HCT116 (cell line): ENCODE results near the gene GPR84. TPM values are rescaled to one million over a fixed set of nuclear protein-coding genes. Genes with fewer than 3 reads are reported as not detected.

ENCODE experiments used
- ATAC-seq: fragments of 200-7000 bp; cut with Tn5 transposase; 2 replicates; pipeline ENCODE4 v1.9.1; 2020; ENCODE audit warnings: mild to moderate bottlenecking, moderate library complexity
- BruUV-seq: library from RNA; stranded (reverse); fragments of 400-500 nt; replicated peaks from 2 replicates; lab custom pipeline; 2021; lab: Mats Ljungman, UMichigan
- CTCF ChIA-PET: fragments of 300-600 bp; sonication (Branson Sonifier 250); formaldehyde crosslinking; loops from one replicate; lab custom pipeline; 2021; ENCODE audit warnings: antibody characterized with exemption; lab: Charles Lee
- POLR2A ChIA-PET: fragments of 300-600, 350-600 bp; sonication (Branson Sonifier 250); formaldehyde crosslinking; loops from one replicate; lab custom pipeline; 2021; ENCODE audit warnings: antibody characterized with exemption; lab: Charles Lee
- RAD21 ChIA-PET, 2 experiments: fragments of 300-600 bp; sonication (Branson Sonifier 250); formaldehyde crosslinking; loops; one replicate each; lab custom pipeline; 2023; ENCODE audit warnings: low total read pairs in 2 of 2; ENCODE audit not compliant: uncharacterized antibody in 2 of 2, unreplicated experiment in 2 of 2, low non-redundant PET in 1 of 2; lab: Charles Lee
- DNase-seq: peaks from one replicate; pipeline ENCODE4 v3.0.0-alpha.2; 2010; ENCODE audit warnings: low read depth, low spot score
- H2AFZ ChIP-seq: fragments of 200-600 bp; shearing (Covaris generic), sonication (generic); 2 replicates; pipeline ENCODE4 v1.6.1; 2017; ENCODE audit warnings: low read depth, mixed run types, mixed read lengths, antibody characterized with exemption, low read length; ENCODE audit not compliant: poor library complexity, severe bottlenecking
- H3K27ac ChIP-seq: 2 replicates; pipeline ENCODE4 v1.5.1; 2012; ENCODE audit warnings: low read depth, low read length
- H3K27me3 ChIP-seq: fragments of 200-600 bp; sonication (generic); 2 replicates; pipeline ENCODE4 v1.6.1; 2016; ENCODE audit warnings: mixed run types, low read length, mixed read lengths; ENCODE audit not compliant: insufficient read depth
- H3K36me3 ChIP-seq, 2 experiments: fragments of 200-500 bp in 1 of 2; fragments of 200-600 bp in 1 of 2; sonication (Bioruptor generic) in 1 of 2; sonication (generic) in 1 of 2; 2 replicates each; pipeline versions ENCODE4 v1.5.1 to v1.6.1; 2014 to 2016; ENCODE audit warnings: low read length in 2 of 2, inconsistent platforms in 1 of 2, mixed read lengths in 1 of 2, mixed run types in 1 of 2; ENCODE audit not compliant: insufficient read depth in 2 of 2, control insufficient read depth in 1 of 2
- H3K4me1 ChIP-seq, 2 experiments: fragments of 200-600 bp in 1 of 2; sonication (generic) in 1 of 2; 2 replicates each; pipeline versions ENCODE4 v1.5.1 to v1.6.1; 2012 to 2017; ENCODE audit warnings: low read length in 2 of 2, inconsistent platforms in 1 of 2, mild to moderate bottlenecking in 1 of 2, mixed read lengths in 1 of 2, mixed run types in 1 of 2, moderate library complexity in 1 of 2; ENCODE audit not compliant: insufficient read depth in 2 of 2, control insufficient read depth in 1 of 2
- H3K4me2 ChIP-seq: fragments of 200-600 bp; sonication (generic); 2 replicates; pipeline ENCODE4 v1.6.1; 2017; ENCODE audit warnings: mixed run types, low read length, mixed read lengths
- H3K4me3 ChIP-seq, 2 experiments: fragments of 200-600 bp in 1 of 2; sonication (generic) in 1 of 2; replicated peaks in 1 of 2; 2 replicates each; pipeline ENCODE4 v1.5.1; 2011 to 2016; ENCODE audit warnings: low read length in 2 of 2, control low read depth in 1 of 2, low read depth in 1 of 2, mild to moderate bottlenecking in 1 of 2, mixed read lengths in 1 of 2, mixed run types in 1 of 2
- H3K79me2 ChIP-seq: fragments of 200-600 bp; sonication (generic); 2 replicates; pipeline ENCODE4 v1.6.1; 2017; ENCODE audit warnings: mild to moderate bottlenecking, mixed run types, low read length, moderate library complexity, mixed read lengths; ENCODE audit not compliant: insufficient read depth
- H3K9ac ChIP-seq: fragments of 200-600 bp; sonication (generic); 2 replicates; pipeline ENCODE4 v1.6.1; 2016; ENCODE audit warnings: low read length, mixed read lengths
- H3K9me2 ChIP-seq: fragments of 200-600 bp; sonication (generic), shearing (Covaris generic); 2 replicates; pipeline ENCODE4 v1.6.1; 2017; ENCODE audit warnings: mixed run types, mild to moderate bottlenecking, moderate library complexity; ENCODE audit not compliant: insufficient read depth
- H3K9me3 ChIP-seq, 2 experiments: fragments of 200-500 bp in 1 of 2; fragments of 200-600 bp in 1 of 2; sonication (Bioruptor generic) in 1 of 2; sonication (generic) in 1 of 2; 2 replicates each; pipeline ENCODE4 v1.6.1; 2014 to 2017; ENCODE audit warnings: low read length in 2 of 2, mixed read lengths in 2 of 2, inconsistent platforms in 1 of 2, low read depth in 1 of 2, mild to moderate bottlenecking in 1 of 2, mixed run types in 1 of 2, moderate library complexity in 1 of 2; ENCODE audit not compliant: control insufficient read depth in 1 of 2, insufficient read depth in 1 of 2
- H4K20me1 ChIP-seq: fragments of 200-600 bp; sonication (generic), shearing (Covaris generic); 2 replicates; pipeline ENCODE4 v1.6.1; 2017; ENCODE audit warnings: mixed run types, mild to moderate bottlenecking, moderate library complexity; ENCODE audit not compliant: insufficient read depth
- ELF1 ChIP-seq: IDR thresholded peaks from 2 replicates; pipeline ENCODE4 v1.6.1; 2012; ENCODE audit warnings: low read depth, borderline replicate concordance
- EZH2 ChIP-seq: fragments of 200-600 bp; sonication (generic); IDR thresholded peaks from 2 replicates; pipeline ENCODE4 v1.6.1; 2017; ENCODE audit warnings: antibody characterized with exemption, mixed run types
- JUND ChIP-seq: IDR thresholded peaks from 2 replicates; pipeline ENCODE4 v1.6.1; 2012
- RAD21 ChIP-seq: IDR thresholded peaks from 2 replicates; pipeline ENCODE4 v1.6.1; 2012; ENCODE audit warnings: low read depth, mild to moderate bottlenecking
- SRF ChIP-seq: IDR thresholded peaks from 2 replicates; pipeline ENCODE4 v1.6.1; 2012; ENCODE audit warnings: low read depth
- TCF7L2 ChIP-seq: IDR thresholded peaks from 2 replicates; pipeline ENCODE4 v1.7.0; 2011; ENCODE audit warnings: borderline replicate concordance, inconsistent platforms; ENCODE audit not compliant: insufficient read depth, insufficient read length; ENCODE audit errors: extremely low read depth
- YY1 ChIP-seq: IDR thresholded peaks from 2 replicates; pipeline ENCODE4 v1.6.1; 2011; ENCODE audit warnings: low read length, low read depth, moderate library complexity, mild to moderate bottlenecking; ENCODE audit not compliant: insufficient replicate concordance; ENCODE audit errors: extremely low read depth
- ZFX ChIP-seq: fragments of 450-650 bp; IDR thresholded peaks from 2 replicates; pipeline ENCODE4 v1.6.1; 2017
- intact Hi-C: fragments of 100-400 bp; cut with micrococcal nuclease; formaldehyde crosslinking; loops from 2 replicates; pipeline ENCODE4 v1.10.0; 2022
- total RNA-seq: library from RNA; stranded (reverse); gene quantifications from one replicate; pipeline ENCODE4 v1.2.1, GENCODE V29; 2021; ENCODE audit not compliant: unreplicated experiment

GPR84 gene
- total RNA-seq, 1 experiment from 2014 or later = not detected

DNA sequence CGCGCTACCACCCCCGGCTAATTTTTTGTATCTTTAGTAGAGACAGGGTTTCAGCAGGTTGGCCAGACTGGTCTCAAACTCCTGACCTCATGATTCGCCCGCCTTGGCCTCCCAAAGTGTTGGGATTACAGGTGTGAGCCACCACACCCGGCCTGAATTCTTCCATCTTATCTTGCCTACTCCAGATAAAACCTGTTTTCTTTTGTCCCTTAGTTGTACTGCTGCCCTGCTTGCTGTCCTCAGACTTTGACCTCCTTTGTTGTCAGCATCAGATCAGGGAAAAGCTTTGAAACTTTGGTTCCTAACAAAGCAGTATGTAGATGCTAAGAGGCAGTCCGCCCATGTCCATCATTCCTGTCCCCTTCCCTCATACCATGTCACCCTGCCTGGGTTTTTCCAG lies 23.4 kb downstream of the GPR84 start:
- Histone ChIP-seq H3K9me3 (no peaks in the 10 kb centered on the region), H3K9me2 (no peaks in the 10 kb centered on the region), H3K36me3 (peaks cover 30 to 47% of the 10 kb centered on the region in 2 experiments), H3K79me2 (peaks cover 71% of the 10 kb centered on the region), H3K9ac (no peak overlapping the region), H3K27ac (no peak overlapping the region), H3K4me1 (no peaks in the 10 kb centered on the region; a peak in 2 of 4 replicates), H3K4me3 (no peak overlapping the region), H3K27me3 (no peaks in the 10 kb centered on the region), H4K20me1 (peaks cover 6% of the 10 kb centered on the region; the same call in 1 of the 2 replicates), H3K4me2 (no peak overlapping the region), H2AFZ (no peak overlapping the region)
- CTCF ChIA-PET = interaction anchor here (1.4 kb wide), 1 partner anchor 89 kb away, joined by 3 read pairs; no protein-coding TSS in a partner anchor
- ATAC-seq (no peak), DNase-seq (no peak)
- POLR2A ChIA-PET = no interaction called here
- no TSS peak for BruUV-seq
- intact Hi-C loops = no loop called here
- RAD21 ChIA-PET = interaction anchor here in 1 of 2 experiments (0.6 kb wide), 1 partner anchor 121 kb away, joined by 7 read pairs; no protein-coding TSS in a partner anchor
- TF ChIP-seq ELF1 (no peak), EZH2 (no peak), YY1 (no peak), ZFX (no peak), TCF7L2 (no peak)

GRCh38 chr12:54338698-54339296 lies 25.5 kb downstream of the GPR84 start:
- peaks cover 89% of the 10 kb centered on the region for H3K79me2 ChIP-seq
- intact Hi-C loops = no loop called here
- no peak overlapping the region for H3K4me2 ChIP-seq
- H3K27ac ChIP-seq = no peak overlapping the region
- no peaks in the 10 kb centered on the region for H3K9me3 ChIP-seq
- ATAC-seq (no peak), DNase-seq (no peak)
- no peak overlapping the region for H2AFZ ChIP-seq
- no peak overlapping the region for H3K9ac ChIP-seq
- ChIA-PET CTCF (interaction anchor here (4.9 kb wide), 1 partner anchor 13 kb away, joined by 63 read pairs; the partner anchor contains the start of gene COPZ1), POLR2A (interaction anchor here (0.6 kb wide), 1 partner anchor 12 kb away, joined by 3 read pairs; no protein-coding TSS in a partner anchor), RAD21 (no interaction called here)
- H3K4me3 ChIP-seq = no peak overlapping the region
- peaks cover 28 to 35% of the 10 kb centered on the region in 2 experiments for H3K36me3 ChIP-seq
- H3K27me3 ChIP-seq = no peaks in the 10 kb centered on the region
- peaks cover 3 to 4% of the 10 kb centered on the region in 2 experiments; a peak in 2 of 4 replicates for H3K4me1 ChIP-seq
- no TSS peak for BruUV-seq
- peaks cover 6% of the 10 kb centered on the region; the same call in 1 of the 2 replicates for H4K20me1 ChIP-seq
- H3K9me2 ChIP-seq = no peaks in the 10 kb centered on the region
- no peak for TF ChIP-seq SRF
- no peak for TF ChIP-seq JUND
- TF ChIP-seq RAD21 = no peak
- TF ChIP-seq TCF7L2 = no peak
